HCT116 (cell line): ENCODE data around the gene SERPINI1. TPM values are rescaled to one million over a fixed set of nuclear protein-coding genes. Genes with fewer than 3 reads are reported as not detected.

Experiments used
- ATAC-seq: fragments of 200-7000 bp; cut with Tn5 transposase; 2 replicates; pipeline ENCODE4 v1.9.1; 2020; ENCODE audit warnings: mild to moderate bottlenecking, moderate library complexity
- BruUV-seq: library from RNA; stranded (reverse); fragments of 400-500 nt; replicated peaks from 2 replicates; lab custom pipeline; 2021; lab: Mats Ljungman, UMichigan
- CTCF ChIA-PET: fragments of 300-600 bp; sonication (Branson Sonifier 250); formaldehyde crosslinking; loops from one replicate; lab custom pipeline; 2021; ENCODE audit warnings: antibody characterized with exemption; lab: Charles Lee
- POLR2A ChIA-PET: fragments of 300-600, 350-600 bp; sonication (Branson Sonifier 250); formaldehyde crosslinking; loops from one replicate; lab custom pipeline; 2021; ENCODE audit warnings: antibody characterized with exemption; lab: Charles Lee
- RAD21 ChIA-PET, 2 experiments: fragments of 300-600 bp; sonication (Branson Sonifier 250); formaldehyde crosslinking; loops; one replicate each; lab custom pipeline; 2023; ENCODE audit warnings: low total read pairs in 2 of 2; ENCODE audit not compliant: uncharacterized antibody in 2 of 2, unreplicated experiment in 2 of 2, low non-redundant PET in 1 of 2; lab: Charles Lee
- DNase-seq: peaks from one replicate; pipeline ENCODE4 v3.0.0-alpha.2; 2010; ENCODE audit warnings: low read depth, low spot score
- H2AFZ ChIP-seq: fragments of 200-600 bp; shearing (Covaris generic), sonication (generic); 2 replicates; pipeline ENCODE4 v1.6.1; 2017; ENCODE audit warnings: low read depth, mixed run types, mixed read lengths, antibody characterized with exemption, low read length; ENCODE audit not compliant: poor library complexity, severe bottlenecking
- H3K27ac ChIP-seq: 2 replicates; pipeline ENCODE4 v1.5.1; 2012; ENCODE audit warnings: low read depth, low read length
- H3K27me3 ChIP-seq: fragments of 200-600 bp; sonication (generic); 2 replicates; pipeline ENCODE4 v1.6.1; 2016; ENCODE audit warnings: mixed run types, low read length, mixed read lengths; ENCODE audit not compliant: insufficient read depth
- H3K36me3 ChIP-seq, 2 experiments: fragments of 200-500 bp in 1 of 2; fragments of 200-600 bp in 1 of 2; sonication (Bioruptor generic) in 1 of 2; sonication (generic) in 1 of 2; 2 replicates each; pipeline versions ENCODE4 v1.5.1 to v1.6.1; 2014 to 2016; ENCODE audit warnings: low read length in 2 of 2, inconsistent platforms in 1 of 2, mixed read lengths in 1 of 2, mixed run types in 1 of 2; ENCODE audit not compliant: insufficient read depth in 2 of 2, control insufficient read depth in 1 of 2
- H3K4me1 ChIP-seq, 2 experiments: fragments of 200-600 bp in 1 of 2; sonication (generic) in 1 of 2; 2 replicates each; pipeline versions ENCODE4 v1.5.1 to v1.6.1; 2012 to 2017; ENCODE audit warnings: low read length in 2 of 2, inconsistent platforms in 1 of 2, mild to moderate bottlenecking in 1 of 2, mixed read lengths in 1 of 2, mixed run types in 1 of 2, moderate library complexity in 1 of 2; ENCODE audit not compliant: insufficient read depth in 2 of 2, control insufficient read depth in 1 of 2
- H3K4me2 ChIP-seq: fragments of 200-600 bp; sonication (generic); 2 replicates; pipeline ENCODE4 v1.6.1; 2017; ENCODE audit warnings: mixed run types, low read length, mixed read lengths
- H3K4me3 ChIP-seq, 2 experiments: fragments of 200-600 bp in 1 of 2; sonication (generic) in 1 of 2; replicated peaks in 1 of 2; 2 replicates each; pipeline ENCODE4 v1.5.1; 2011 to 2016; ENCODE audit warnings: low read length in 2 of 2, control low read depth in 1 of 2, low read depth in 1 of 2, mild to moderate bottlenecking in 1 of 2, mixed read lengths in 1 of 2, mixed run types in 1 of 2
- H3K79me2 ChIP-seq: fragments of 200-600 bp; sonication (generic); 2 replicates; pipeline ENCODE4 v1.6.1; 2017; ENCODE audit warnings: mild to moderate bottlenecking, mixed run types, low read length, moderate library complexity, mixed read lengths; ENCODE audit not compliant: insufficient read depth
- H3K9ac ChIP-seq: fragments of 200-600 bp; sonication (generic); 2 replicates; pipeline ENCODE4 v1.6.1; 2016; ENCODE audit warnings: low read length, mixed read lengths
- H3K9me2 ChIP-seq: fragments of 200-600 bp; sonication (generic), shearing (Covaris generic); 2 replicates; pipeline ENCODE4 v1.6.1; 2017; ENCODE audit warnings: mixed run types, mild to moderate bottlenecking, moderate library complexity; ENCODE audit not compliant: insufficient read depth
- H3K9me3 ChIP-seq, 2 experiments: fragments of 200-500 bp in 1 of 2; fragments of 200-600 bp in 1 of 2; sonication (Bioruptor generic) in 1 of 2; sonication (generic) in 1 of 2; 2 replicates each; pipeline ENCODE4 v1.6.1; 2014 to 2017; ENCODE audit warnings: low read length in 2 of 2, mixed read lengths in 2 of 2, inconsistent platforms in 1 of 2, low read depth in 1 of 2, mild to moderate bottlenecking in 1 of 2, mixed run types in 1 of 2, moderate library complexity in 1 of 2; ENCODE audit not compliant: control insufficient read depth in 1 of 2, insufficient read depth in 1 of 2
- H4K20me1 ChIP-seq: fragments of 200-600 bp; sonication (generic), shearing (Covaris generic); 2 replicates; pipeline ENCODE4 v1.6.1; 2017; ENCODE audit warnings: mixed run types, mild to moderate bottlenecking, moderate library complexity; ENCODE audit not compliant: insufficient read depth
- CEBPB ChIP-seq: IDR thresholded peaks from 2 replicates; pipeline ENCODE4 v1.6.1; 2012; ENCODE audit warnings: low read depth
- EGR1 ChIP-seq: IDR thresholded peaks from 2 replicates; pipeline ENCODE4 v1.6.1; 2012; ENCODE audit warnings: low read depth
- ELF1 ChIP-seq: IDR thresholded peaks from 2 replicates; pipeline ENCODE4 v1.6.1; 2012; ENCODE audit warnings: low read depth, borderline replicate concordance
- EZH2 ChIP-seq: fragments of 200-600 bp; sonication (generic); IDR thresholded peaks from 2 replicates; pipeline ENCODE4 v1.6.1; 2017; ENCODE audit warnings: antibody characterized with exemption, mixed run types
- EZH2phosphoT487 ChIP-seq: fragments of 200-600 bp; IDR thresholded peaks from 2 replicates; pipeline ENCODE4 v1.6.1; 2018; ENCODE audit warnings: antibody characterized with exemption, borderline replicate concordance
- FOSL1 ChIP-seq: IDR thresholded peaks from 2 replicates; pipeline ENCODE4 v1.6.1; 2012; ENCODE audit warnings: low read depth
- POLR2A ChIP-seq: IDR thresholded peaks from 2 replicates; pipeline ENCODE4 v1.7.0; 2011; ENCODE audit warnings: borderline replicate concordance; ENCODE audit not compliant: insufficient read depth, insufficient read length; ENCODE audit errors: extremely low read depth
- POLR2AphosphoS5 ChIP-seq: IDR thresholded peaks from 2 replicates; pipeline ENCODE4 v1.6.1; 2011; ENCODE audit warnings: mild to moderate bottlenecking, low read depth, low read length, moderate library complexity
- RAD21 ChIP-seq: IDR thresholded peaks from 2 replicates; pipeline ENCODE4 v1.6.1; 2012; ENCODE audit warnings: low read depth, mild to moderate bottlenecking
- REST ChIP-seq: IDR thresholded peaks from 2 replicates; pipeline ENCODE4 v1.6.1; 2012; ENCODE audit warnings: low read depth
- SIN3A ChIP-seq: IDR thresholded peaks from 2 replicates; pipeline ENCODE4 v1.6.1; 2012; ENCODE audit warnings: low read depth
- YY1 ChIP-seq: IDR thresholded peaks from 2 replicates; pipeline ENCODE4 v1.6.1; 2011; ENCODE audit warnings: low read length, low read depth, moderate library complexity, mild to moderate bottlenecking; ENCODE audit not compliant: insufficient replicate concordance; ENCODE audit errors: extremely low read depth
- ZFX ChIP-seq: fragments of 450-650 bp; IDR thresholded peaks from 2 replicates; pipeline ENCODE4 v1.6.1; 2017
- intact Hi-C: fragments of 100-400 bp; cut with micrococcal nuclease; formaldehyde crosslinking; loops from 2 replicates; pipeline ENCODE4 v1.10.0; 2022
- total RNA-seq: library from RNA; stranded (reverse); gene quantifications from one replicate; pipeline ENCODE4 v1.2.1, GENCODE V29; 2021; ENCODE audit not compliant: unreplicated experiment
- TF ChIP-seq, protein P1 (sequence below): IDR thresholded peaks from 2 replicates; pipeline ENCODE4 v1.6.1; 2012
- TF ChIP-seq, protein P2 (sequence below): IDR thresholded peaks from 2 replicates; pipeline ENCODE4 v1.6.1; 2011; ENCODE audit warnings: mild to moderate bottlenecking, low read length, moderate library complexity; ENCODE audit not compliant: insufficient replicate concordance; ENCODE audit errors: extremely low read depth

Gene SERPINI1
- total RNA-seq, 1 experiment from 2014 or later: 6.5 TPM

GRCh38 chr3:167810236-167810635 lies 74.7 kb downstream of the SERPINI1 start:
- no TSS peak for BruUV-seq
- Histone ChIP-seq H3K9me3 (no peaks in the 10 kb centered on the region), H3K4me2 (no peak overlapping the region), H3K9me2 (no peaks in the 10 kb centered on the region), H3K36me3 (no peaks in the 10 kb centered on the region), H4K20me1 (no peaks in the 10 kb centered on the region), H3K27ac (no peak overlapping the region), H3K9ac (no peak overlapping the region), H3K27me3 (no peaks in the 10 kb centered on the region), H3K4me3 (no peak overlapping the region), H3K79me2 (no peaks in the 10 kb centered on the region), H2AFZ (no peak overlapping the region), H3K4me1 (no peaks in the 10 kb centered on the region)
- intact Hi-C loops: no loop called here
- DNase-seq (no peak), ATAC-seq (no peak)
- ChIA-PET RAD21 (no interaction called here), POLR2A (no interaction called here), CTCF (no interaction called here)
- TF ChIP-seq ZFX (no peak), RAD21 (no peak), EGR1 (no peak), FOSL1 (no peak), POLR2AphosphoS5 (no peak), REST (no peak), CEBPB (no peak), EZH2phosphoT487 (no peak), POLR2A (no peak), SIN3A (no peak), YY1 (no peak), EZH2 (no peak), ELF1 (no peak)
- TF ChIP-seq, protein P1, sequence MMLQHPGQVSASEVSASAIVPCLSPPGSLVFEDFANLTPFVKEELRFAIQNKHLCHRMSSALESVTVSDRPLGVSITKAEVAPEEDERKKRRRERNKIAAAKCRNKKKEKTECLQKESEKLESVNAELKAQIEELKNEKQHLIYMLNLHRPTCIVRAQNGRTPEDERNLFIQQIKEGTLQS: no peak
- TF ChIP-seq, protein P2, sequence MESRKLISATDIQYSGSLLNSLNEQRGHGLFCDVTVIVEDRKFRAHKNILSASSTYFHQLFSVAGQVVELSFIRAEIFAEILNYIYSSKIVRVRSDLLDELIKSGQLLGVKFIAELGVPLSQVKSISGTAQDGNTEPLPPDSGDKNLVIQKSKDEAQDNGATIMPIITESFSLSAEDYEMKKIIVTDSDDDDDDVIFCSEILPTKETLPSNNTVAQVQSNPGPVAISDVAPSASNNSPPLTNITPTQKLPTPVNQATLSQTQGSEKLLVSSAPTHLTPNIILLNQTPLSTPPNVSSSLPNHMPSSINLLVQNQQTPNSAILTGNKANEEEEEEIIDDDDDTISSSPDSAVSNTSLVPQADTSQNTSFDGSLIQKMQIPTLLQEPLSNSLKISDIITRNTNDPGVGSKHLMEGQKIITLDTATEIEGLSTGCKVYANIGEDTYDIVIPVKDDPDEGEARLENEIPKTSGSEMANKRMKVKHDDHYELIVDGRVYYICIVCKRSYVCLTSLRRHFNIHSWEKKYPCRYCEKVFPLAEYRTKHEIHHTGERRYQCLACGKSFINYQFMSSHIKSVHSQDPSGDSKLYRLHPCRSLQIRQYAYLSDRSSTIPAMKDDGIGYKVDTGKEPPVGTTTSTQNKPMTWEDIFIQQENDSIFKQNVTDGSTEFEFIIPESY: no peak
